ENCODE measurements around the gene FLVCR2.

The FLVCR2 gene

GRCh38 chr14:75558440-75558839 is 20.0 kb upstream of the FLVCR2 start:
- peak; percentile 42 for DNase-seq

- DNase-seq, result no peak
These were observed 19.4 kb upstream of the FLVCR2 start for GRCh38 chr14:75559045-75559444.

DNA sequence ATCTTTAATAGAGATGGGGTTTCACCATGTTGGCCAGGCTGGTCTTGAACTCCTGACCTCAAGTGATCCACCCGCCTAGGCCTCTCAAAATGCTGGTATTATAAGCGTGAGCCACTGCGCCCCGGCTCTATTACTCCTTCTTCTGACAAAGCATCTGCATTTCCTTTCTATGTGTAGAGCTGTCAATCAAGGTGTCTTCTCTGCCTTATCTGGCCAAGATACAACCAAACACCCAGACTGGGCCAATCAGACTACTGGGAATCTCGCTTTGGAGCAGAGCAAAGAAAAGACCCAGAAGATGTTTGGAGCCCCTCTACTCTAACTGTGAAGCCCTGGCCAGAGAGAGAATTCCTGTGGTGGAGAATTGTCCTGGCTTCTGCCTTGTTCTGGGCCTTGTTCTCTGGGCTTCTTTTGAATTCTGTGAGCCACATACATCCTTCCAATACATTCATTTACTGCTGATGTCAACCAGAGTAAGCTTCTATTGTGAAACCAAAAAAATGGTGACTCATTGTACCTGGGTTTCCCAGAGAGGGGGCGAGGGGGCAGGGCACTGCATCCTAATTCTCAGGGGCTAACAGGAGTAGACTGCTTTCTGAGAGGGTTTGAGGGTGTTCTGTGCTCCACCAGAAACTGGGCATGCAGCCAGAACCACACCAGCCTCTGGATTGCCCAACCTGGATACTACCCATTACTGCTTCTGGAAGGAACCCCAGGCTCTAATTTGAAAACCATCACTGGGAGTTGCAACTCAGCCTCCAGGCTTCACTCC is 18.8 kb upstream of the FLVCR2 start:
- peak; percentile 25 for DNase-seq

- DNase-seq, result peak; percentile 42
These were observed 17.4 kb upstream of the FLVCR2 start for GRCh38 chr14:75561013-75561432.

GRCh38 chr14:75562089-75562488 is 16.3 kb upstream of the FLVCR2 start:
- DNase-seq, result no peak

- DNase-seq, result no peak
These were observed 15.9 kb upstream of the FLVCR2 start for GRCh38 chr14:75562489-75562888.

- no peak for DNase-seq
These were observed 14.5 kb upstream of the FLVCR2 start for GRCh38 chr14:75563931-75564330.

DNA sequence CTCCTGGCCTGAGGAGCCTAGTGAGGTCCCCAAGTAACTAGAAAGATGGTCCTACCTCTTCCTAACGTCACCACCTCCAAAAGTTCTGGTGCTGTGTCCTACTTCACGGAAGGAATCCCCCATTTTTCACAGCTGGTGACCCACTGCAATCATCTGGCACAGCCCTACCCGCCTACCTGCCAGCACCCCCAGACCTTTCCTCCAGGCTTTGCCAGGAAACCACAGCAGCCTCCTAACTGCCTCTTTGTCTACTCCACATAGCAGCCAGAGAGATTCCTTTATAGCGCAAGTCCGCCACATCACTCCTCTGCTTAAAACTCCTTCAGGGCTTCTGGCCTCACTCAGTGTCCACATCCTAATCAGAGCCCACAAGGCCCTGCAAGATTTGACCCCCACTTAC is 13.4 kb upstream of the FLVCR2 start:
- DNase-seq, result no peak

DNA sequence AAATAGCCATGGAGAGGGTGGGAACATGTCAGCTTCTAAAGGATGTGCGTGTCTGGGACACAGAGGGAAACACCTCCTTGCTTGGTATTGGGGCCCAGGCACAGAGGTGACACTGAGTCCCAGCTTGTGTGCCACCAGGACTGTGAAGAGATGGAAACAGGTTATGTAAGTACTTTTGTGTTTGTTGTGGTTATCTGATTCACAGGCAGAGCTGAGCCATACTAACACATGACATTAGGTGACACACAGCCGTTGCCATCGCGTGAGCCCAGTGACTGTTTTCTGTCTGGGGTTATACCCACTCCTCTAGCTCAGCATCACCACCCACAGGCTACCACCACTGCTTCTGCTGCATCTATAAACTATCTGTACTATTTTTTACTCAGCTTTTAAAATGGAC is 12.1 kb upstream of the FLVCR2 start:
- no peak for DNase-seq

GRCh38 chr14:75566752-75567151 is 11.7 kb upstream of the FLVCR2 start:
- DNase-seq, result no peak

GRCh38 chr14:75568140-75568539 is 10.3 kb upstream of the FLVCR2 start:
- no peak for DNase-seq

DNA sequence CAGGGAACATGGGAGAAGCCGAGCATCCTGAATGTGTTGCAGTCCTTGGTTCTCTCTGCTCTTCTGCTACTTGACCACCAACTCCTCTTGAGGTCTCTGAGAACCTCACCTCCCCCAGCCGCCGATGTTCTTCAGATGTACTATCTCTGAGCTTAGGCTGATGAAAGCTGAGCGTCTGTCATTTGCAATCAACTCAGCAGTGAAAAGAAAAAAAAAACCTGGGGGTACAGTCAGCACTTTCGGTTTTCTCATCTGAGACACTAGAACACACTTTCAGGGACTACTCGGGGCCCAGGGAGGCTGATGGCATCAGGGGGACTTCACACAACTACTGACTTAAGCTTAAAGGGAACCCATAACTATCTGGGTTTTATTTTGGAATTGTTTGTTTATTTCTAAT is 9.6 kb upstream of the FLVCR2 start:
- DNase-seq, result no peak

DNA sequence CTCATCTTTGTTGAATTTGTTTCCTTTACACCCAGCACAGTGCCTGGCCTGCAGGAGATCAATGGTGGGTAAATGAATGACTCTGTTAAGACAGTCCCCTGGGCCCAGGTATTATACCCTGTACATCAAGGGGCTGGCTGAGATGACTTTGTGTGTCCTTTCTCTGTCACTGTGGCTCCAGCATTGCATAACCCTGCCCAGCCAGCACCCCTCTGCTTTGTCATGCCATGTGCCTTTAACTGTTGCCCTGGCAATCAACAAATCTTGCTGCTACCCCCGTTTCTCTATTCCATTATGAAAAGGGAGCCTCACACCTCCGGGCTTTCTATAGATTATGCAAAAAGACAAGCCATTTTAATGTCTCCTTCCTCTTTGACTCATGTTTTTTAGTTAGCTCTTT is 7.6 kb upstream of the FLVCR2 start:
- DNase-seq, result no peak

GRCh38 chr14:75572104-75572503 is 6.3 kb upstream of the FLVCR2 start:
- DNase-seq, result no peak

DNA sequence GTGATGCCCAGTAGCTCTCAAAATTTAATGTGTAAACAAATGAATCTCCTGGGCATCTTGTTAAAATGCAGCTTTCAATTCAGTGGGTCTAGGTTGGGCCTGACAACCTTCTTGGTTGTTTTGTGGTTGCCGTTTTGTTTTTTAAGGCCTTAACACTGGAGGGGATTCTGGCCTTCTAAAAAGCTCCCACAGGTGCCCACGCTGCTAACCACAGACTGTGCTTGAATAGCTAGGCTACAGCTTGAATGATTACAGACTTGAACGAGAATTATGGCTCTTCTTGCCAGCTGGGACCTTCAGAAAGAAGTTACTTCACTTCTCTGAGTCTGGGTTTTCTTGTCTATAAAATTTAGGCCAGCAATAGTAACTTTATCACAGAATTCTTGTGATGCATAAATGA is 1.3 kb upstream of the FLVCR2 start:
- no peak for DNase-seq

DNA sequence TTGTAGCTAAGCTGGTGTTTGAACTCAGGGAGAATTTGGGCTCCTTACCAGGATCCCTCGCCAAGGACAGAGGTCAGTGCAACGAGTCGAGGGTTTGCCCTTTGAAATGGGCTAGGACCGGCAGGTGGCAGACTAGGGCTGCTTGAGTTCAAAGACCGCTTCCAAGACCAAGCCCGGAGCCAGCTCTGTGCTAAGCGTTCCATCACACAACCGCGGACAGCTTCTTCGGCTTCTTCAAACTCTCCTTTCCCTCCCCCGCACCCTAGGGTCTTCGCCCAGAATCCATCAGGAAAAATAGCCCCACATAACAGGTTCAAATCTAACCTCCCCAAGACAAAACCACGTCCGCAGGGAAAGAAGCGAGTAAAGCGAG is 705 bp upstream of the FLVCR2 start:
- peak; percentile 84 for DNase-seq

GRCh38 chr14:75578786-75579337 is 442 bp downstream of the FLVCR2 start:
- no peak for DNase-seq

GRCh38 chr14:75579338-75579864 is 981 bp downstream of the FLVCR2 start:
- no peak for DNase-seq

- no peak for DNase-seq
These were observed 1.5 kb downstream of the FLVCR2 start for GRCh38 chr14:75579882-75580281.

DNA sequence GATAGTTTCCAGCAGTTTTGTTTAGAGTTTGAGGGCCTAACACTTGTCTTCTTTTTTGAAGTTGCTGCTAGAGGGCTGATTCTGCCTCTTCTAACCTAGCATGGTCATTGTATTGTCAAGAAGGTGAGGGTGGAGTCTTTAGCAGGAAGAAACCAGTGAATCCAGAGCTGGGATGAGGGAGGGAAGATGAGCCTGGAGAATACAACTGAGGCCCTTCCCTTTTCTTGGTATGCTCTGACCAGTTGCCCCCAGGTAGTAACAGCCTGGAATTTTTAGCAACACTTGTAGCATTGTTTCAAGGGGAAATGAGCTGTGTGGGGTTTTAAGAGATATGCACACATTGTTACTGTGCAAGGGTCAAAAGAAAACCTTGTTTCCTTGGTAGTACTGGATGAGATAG is 9.0 kb downstream of the FLVCR2 start:
- no peak for DNase-seq

- DNase-seq, result no peak
These were observed 11.5 kb downstream of the FLVCR2 start for GRCh38 chr14:75589931-75590330.

GRCh38 chr14:75591331-75591946 is 13.0 kb downstream of the FLVCR2 start:
- DNase-seq, result no peak

GRCh38 chr14:75591987-75592575 is 13.7 kb downstream of the FLVCR2 start:
- DNase-seq, result no peak

- no peak for DNase-seq
These were observed 16.8 kb downstream of the FLVCR2 start for GRCh38 chr14:75595226-75595625.
